Chondrocyte (in vitro differentiated cells): ENCODE results near the gene TARBP2. TPM values are rescaled to one million over a fixed set of nuclear protein-coding genes. Genes with fewer than 3 reads are reported as not detected.

Experiments
- DNase-seq: peaks from one replicate; pipeline ENCODE4 v3.0.0; 2021; ENCODE audit warnings: mixed read lengths, low spot score
- H3K27ac Mint-ChIP-seq: one replicate; pipeline ENCODE4 v1.8.0; 2021; ENCODE audit warnings: mild to moderate bottlenecking, moderate library complexity, mixed read lengths; ENCODE audit not compliant: unreplicated experiment
- H3K27me3 Mint-ChIP-seq: 2 replicates; pipeline ENCODE4 v1.8.0; 2021; ENCODE audit warnings: low read depth, mixed read lengths
- H3K36me3 Mint-ChIP-seq: 2 replicates; pipeline ENCODE4 v1.8.0; 2021; ENCODE audit warnings: low read depth, mixed read lengths
- H3K4me1 Mint-ChIP-seq: 2 replicates; pipeline ENCODE4 v1.8.0; 2021; ENCODE audit warnings: low read depth, mild to moderate bottlenecking, mixed read lengths
- H3K4me3 Mint-ChIP-seq: one replicate; pipeline ENCODE4 v1.8.0; 2021; ENCODE audit warnings: mild to moderate bottlenecking, moderate library complexity, mixed read lengths; ENCODE audit not compliant: unreplicated experiment
- H3K9me3 Mint-ChIP-seq: 2 replicates; pipeline ENCODE4 v1.8.0; 2021; ENCODE audit warnings: low read depth, mixed read lengths
- long read RNA-seq: library from polyadenylated mRNA; stranded (forward); transcript quantifications from one replicate; pipeline ENCODE4 v2.0.0, GENCODE V29; 2021
- total RNA-seq: library from RNA; stranded (reverse); gene quantifications from 3 replicates; pipeline ENCODE4 v1.2.1, GENCODE V29; 2021
- TF ChIP-seq, protein P1 (sequence below): fragments of 200-600 bp; sonication (generic); IDR thresholded peaks from 2 replicates; pipeline ENCODE4 v1.5.0; 2021; ENCODE audit warnings: antibody characterized with exemption, mild to moderate bottlenecking, moderate library complexity

The TARBP2 gene, protein sequence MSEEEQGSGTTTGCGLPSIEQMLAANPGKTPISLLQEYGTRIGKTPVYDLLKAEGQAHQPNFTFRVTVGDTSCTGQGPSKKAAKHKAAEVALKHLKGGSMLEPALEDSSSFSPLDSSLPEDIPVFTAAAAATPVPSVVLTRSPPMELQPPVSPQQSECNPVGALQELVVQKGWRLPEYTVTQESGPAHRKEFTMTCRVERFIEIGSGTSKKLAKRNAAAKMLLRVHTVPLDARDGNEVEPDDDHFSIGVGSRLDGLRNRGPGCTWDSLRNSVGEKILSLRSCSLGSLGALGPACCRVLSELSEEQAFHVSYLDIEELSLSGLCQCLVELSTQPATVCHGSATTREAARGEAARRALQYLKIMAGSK
- total RNA-seq, result 23.5 to 34.0 TPM (median 24.1 TPM) in 3 replicates
- long read RNA-seq, transcript TARBP2-201 (9 exons, 1,867 nt), result major isoform, 12 of 31 reads
- long read RNA-seq, partial matches to known transcripts, result 7 of 31 reads
- long read RNA-seq, other reads (novel, unspliced or antisense), result 9 of 31 reads

DNA sequence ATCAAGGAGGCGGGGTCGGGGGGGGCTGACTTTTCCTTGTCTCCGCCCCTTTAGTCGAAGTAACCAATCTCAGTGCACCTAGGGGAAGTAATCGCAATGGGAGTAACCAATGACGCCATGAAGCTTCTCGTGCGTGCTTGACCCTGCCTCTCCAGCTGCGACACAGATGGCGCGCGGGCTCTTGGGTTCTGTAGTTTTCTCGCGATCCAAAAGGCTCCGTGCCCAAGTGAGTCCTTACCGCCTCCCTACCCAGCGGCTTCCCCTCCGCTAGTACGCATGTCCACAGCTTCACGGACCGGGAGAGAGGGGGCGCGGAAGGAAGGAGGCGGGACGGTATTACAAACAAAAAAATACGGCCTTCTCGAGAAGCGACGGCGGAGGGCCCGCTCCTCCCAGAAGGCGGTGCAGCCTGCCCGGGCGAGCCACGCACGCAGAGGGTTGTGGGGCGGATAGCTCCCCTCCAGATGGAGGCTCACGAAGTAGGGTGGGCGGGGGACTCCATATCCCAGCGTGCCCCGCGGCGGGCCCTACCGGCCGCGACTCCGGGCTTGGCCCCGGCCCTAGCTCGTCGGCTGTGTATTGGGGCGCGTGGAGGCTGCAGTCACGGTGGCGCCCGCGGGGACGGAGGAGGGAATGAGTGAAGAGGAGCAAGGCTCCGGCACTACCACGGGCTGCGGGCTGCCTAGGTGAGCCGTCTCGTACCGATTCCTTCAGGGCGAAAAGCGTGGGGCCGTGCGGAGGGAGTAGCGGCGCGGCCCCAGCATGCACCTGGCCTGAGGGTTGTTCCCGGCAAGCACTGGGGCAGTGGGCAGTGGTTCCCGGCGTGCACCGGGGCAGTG, at the start of gene TARBP2:
TARBP2 (plus strand) TSS at position 508 of the 839 bp plus-strand sequence; CDS start at position 634, 126 bp downstream.
- no peaks in the 10 kb centered on the region for H3K9me3 Mint-ChIP-seq
- peak within 1 kb of the TSS; percentile 90 for H3K4me3 Mint-ChIP-seq
- DNase-seq, result peak; percentile 98
- peaks cover 63% of the 10 kb centered on the region for H3K4me1 Mint-ChIP-seq
- peak within 1 kb of the TSS; percentile 97 for H3K27ac Mint-ChIP-seq
- no peaks in the 10 kb centered on the region for H3K27me3 Mint-ChIP-seq
- peaks cover 3% of the 10 kb centered on the region for H3K36me3 Mint-ChIP-seq
- TF ChIP-seq, protein P1, sequence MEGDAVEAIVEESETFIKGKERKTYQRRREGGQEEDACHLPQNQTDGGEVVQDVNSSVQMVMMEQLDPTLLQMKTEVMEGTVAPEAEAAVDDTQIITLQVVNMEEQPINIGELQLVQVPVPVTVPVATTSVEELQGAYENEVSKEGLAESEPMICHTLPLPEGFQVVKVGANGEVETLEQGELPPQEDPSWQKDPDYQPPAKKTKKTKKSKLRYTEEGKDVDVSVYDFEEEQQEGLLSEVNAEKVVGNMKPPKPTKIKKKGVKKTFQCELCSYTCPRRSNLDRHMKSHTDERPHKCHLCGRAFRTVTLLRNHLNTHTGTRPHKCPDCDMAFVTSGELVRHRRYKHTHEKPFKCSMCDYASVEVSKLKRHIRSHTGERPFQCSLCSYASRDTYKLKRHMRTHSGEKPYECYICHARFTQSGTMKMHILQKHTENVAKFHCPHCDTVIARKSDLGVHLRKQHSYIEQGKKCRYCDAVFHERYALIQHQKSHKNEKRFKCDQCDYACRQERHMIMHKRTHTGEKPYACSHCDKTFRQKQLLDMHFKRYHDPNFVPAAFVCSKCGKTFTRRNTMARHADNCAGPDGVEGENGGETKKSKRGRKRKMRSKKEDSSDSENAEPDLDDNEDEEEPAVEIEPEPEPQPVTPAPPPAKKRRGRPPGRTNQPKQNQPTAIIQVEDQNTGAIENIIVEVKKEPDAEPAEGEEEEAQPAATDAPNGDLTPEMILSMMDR, result peak; percentile 40

DNA sequence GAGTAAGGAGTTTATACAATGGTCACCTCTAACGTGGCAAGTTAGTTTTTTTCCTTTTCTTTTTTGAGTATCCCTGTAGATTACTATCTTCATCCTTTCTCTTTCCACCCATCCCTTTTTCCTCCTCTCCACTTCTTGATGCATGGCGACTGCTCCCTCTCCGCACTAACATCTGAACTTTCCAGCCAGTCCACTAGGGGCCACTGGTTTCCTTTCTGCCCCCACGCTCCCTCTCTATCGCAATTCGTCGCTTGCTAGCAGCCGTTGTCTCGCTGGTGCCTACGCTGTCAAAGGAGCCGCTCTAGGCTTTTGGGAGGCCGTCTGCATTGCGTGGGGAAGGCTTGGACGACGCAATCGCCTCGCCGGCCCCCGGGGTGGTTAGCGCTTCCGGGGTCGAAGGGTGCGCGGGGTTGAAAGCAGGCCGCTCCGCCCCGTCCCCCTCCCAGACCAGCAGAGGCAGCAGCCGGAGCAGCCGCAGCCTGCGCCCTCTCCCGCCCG, 49.4 kb upstream of the TARBP2 start, which contains the start of gene PCBP2:
PCBP2 (plus strand) TSS at position 442 of the 498 bp plus-strand sequence. CDS start 2,699 bp downstream, outside the sequence.
- DNase-seq, result peak; percentile 98
- TF ChIP-seq, protein P1, result peak; percentile 86
- Mint-ChIP-seq H3K4me3 (peak within 1 kb of the TSS; percentile 97), H3K36me3 (peaks cover 17% of the 10 kb centered on the region), H3K9me3 (no peaks in the 10 kb centered on the region), H3K27me3 (no peaks in the 10 kb centered on the region), H3K4me1 (peaks cover 26% of the 10 kb centered on the region), H3K27ac (peak within 1 kb of the TSS; percentile 100)

DNA sequence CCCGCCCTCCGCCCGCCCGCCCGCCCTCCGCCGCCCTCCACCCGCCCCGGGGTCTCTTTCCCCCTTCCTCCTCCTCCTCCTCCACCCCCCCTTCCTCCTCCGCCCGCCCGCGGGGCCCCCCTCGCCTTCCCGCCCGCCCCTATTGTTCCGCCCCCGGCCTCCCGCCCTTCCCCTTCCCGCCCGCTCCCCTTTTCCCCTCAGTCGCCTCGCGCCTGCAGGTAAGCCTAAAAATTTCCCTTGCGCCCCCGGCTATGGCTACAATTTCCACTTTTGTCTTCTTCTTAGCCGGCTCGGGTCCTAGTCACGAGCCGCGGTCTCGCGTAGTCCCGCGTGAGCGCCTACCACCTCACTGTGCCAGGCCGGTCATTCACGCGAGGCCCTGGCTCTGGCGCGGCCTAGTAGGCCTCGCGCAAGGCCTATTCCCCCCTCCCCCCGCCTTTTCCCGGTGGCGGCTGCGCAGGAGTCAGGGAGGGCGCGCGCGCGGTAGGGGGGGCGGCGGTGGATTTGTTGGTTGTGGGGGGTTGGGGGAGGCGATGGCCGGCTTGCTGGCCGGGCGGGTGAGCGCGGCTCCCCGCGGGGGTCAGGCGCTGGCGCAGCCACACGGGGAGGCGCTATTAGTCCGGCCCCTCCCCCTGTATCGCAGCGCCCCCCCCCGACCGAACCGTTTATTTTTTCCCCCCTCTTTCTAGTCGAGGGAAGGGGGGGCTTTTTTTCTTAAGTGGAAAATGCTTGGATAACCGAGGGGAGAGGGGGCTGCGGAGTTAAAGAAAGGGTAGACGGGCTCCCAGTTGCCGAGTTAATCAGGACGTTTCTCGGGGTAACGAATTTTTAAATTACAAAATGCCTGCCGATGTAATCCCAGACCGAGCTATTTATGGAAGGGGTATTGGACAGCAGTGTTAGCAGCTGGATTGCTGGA, 48.7 kb upstream of the TARBP2 start:
- Mint-ChIP-seq H3K4me3 (peak overlapping the region; percentile 97), H3K4me1 (peaks cover 26% of the 10 kb centered on the region), H3K27me3 (no peaks in the 10 kb centered on the region), H3K27ac (peak overlapping the region; percentile 100), H3K9me3 (no peaks in the 10 kb centered on the region), H3K36me3 (peaks cover 21% of the 10 kb centered on the region)
- TF ChIP-seq, protein P1, result peak; percentile 80
- no peak for DNase-seq

DNA sequence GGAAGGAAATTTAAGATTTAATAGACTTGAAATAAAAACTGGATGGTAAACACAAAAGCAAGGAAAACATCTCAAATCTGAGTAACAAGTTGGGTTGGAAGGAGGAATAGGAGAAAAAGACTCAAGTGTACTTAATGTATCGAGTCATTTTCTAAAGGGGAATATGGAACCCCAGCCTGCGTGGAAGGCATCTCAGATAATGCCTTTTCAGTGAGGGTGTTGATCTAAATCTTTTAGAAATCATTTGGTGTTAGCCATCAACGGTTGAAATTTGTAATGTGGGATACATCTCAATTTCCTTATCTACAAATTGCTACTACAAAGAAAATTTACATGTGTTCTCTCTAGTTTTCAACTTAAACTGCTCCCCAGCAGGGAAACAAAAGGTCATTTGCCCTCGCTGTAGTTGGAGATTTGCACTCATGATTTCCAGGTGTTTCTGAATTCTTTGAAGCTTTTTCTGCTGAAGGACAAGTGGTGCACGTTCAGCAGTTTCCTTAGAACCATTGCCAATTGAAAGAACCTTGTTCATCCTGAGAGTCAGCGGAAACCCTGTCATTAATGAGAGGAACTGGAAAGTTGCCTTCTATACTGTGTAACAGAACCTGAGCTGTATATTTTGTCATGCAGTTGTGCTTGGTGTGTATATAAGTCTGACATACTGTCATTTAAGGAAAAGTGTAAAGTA, 47.0 kb upstream of the TARBP2 start:
- H3K36me3 Mint-ChIP-seq, result peaks cover 27% of the 10 kb centered on the region
- TF ChIP-seq, protein P1, result no peak
- peak overlapping the region; percentile 97 for H3K4me3 Mint-ChIP-seq

More for the DNA sequence above, 47.0 kb upstream of the TARBP2 start:
- no peaks in the 10 kb centered on the region for H3K9me3 Mint-ChIP-seq
- H3K4me1 Mint-ChIP-seq, result peaks cover 27% of the 10 kb centered on the region
- H3K27ac Mint-ChIP-seq, result peak overlapping the region; percentile 81
- no peaks in the 10 kb centered on the region for H3K27me3 Mint-ChIP-seq
- DNase-seq, result no peak
